22Rv1 (cell line): ENCODE results near the gene ABCA7.

Experiments used
- H3K27ac ChIP-seq: fragments of 450-650 bp; 2 replicates; pipeline ENCODE4 v1.5.1; 2017
- CTCF ChIP-seq: fragments of 450-650 bp; IDR thresholded peaks from 2 replicates; pipeline ENCODE4 v1.5.1; 2017; ENCODE audit warnings: mild to moderate bottlenecking
- ZFX ChIP-seq: fragments of 450-650 bp; IDR thresholded peaks from 2 replicates; pipeline ENCODE4 v1.6.1; 2017; ENCODE audit warnings: antibody characterized with exemption, borderline replicate concordance

Gene ABCA7

GRCh38 chr19:1053176-1054101 lies 13.5 kb downstream of the ABCA7 start:
- TF ChIP-seq CTCF (no peak), ZFX (no peak)

DNA sequence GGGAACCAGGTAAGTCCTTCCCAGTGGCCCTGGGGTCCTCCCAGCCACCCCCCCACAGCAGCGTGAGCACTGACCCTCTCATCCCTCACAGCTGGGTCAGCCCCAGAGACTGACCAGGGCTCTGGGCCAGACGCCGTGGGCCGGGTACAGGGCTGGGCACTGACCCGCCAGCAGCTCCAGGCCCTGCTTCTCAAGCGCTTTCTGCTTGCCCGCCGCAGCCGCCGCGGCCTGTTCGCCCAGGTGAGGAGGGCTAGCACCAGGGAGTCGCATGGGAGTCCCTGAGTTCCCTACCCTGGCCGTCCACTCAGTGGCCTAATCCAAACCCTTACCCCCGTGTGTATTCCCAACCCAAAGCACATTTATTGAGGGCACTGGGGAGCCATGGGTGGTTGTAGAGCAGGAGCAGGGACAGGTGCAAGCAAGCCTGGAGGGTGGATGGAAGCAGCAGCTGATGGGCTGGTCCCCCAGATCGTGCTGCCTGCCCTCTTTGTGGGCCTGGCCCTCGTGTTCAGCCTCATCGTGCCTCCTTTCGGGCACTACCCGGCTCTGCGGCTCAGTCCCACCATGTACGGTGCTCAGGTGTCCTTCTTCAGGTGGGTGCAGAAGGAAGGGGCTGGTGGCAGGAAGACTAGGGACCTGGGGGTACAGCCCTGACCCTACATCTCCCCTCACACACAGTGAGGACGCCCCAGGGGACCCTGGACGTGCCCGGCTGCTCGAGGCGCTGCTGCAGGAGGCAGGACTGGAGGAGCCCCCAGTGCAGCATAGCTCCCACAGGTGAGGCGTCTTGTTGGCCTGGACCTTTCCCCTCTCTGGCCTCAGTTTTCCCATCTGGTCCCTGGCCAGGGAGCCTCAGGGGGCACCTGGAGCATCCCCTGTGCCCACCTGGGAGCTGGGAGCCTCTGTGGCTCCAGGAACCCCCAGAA lies 14.5 kb downstream of the ABCA7 start:
- H3K27ac ChIP-seq: no peak overlapping the region
- no peak for TF ChIP-seq ZFX

More at GRCh38 chr19:1053176-1054101, 13.5 kb downstream of the ABCA7 start:
- H3K27ac ChIP-seq: no peak overlapping the region

DNA sequence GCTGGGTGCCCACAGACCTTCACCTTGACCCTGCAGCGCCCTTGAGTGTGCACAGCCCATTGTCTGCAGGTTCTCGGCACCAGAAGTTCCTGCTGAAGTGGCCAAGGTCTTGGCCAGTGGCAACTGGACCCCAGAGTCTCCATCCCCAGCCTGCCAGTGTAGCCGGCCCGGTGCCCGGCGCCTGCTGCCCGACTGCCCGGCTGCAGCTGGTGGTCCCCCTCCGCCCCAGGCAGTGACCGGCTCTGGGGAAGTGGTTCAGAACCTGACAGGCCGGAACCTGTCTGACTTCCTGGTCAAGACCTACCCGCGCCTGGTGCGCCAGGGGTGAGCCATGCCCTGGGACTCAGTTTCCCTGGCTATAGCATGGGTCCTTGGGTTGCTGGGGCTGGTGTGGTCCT lies 15.1 kb downstream of the ABCA7 start:
- H3K27ac ChIP-seq: no peak overlapping the region
- no peak for TF ChIP-seq ZFX
- TF ChIP-seq CTCF: no peak

DNA sequence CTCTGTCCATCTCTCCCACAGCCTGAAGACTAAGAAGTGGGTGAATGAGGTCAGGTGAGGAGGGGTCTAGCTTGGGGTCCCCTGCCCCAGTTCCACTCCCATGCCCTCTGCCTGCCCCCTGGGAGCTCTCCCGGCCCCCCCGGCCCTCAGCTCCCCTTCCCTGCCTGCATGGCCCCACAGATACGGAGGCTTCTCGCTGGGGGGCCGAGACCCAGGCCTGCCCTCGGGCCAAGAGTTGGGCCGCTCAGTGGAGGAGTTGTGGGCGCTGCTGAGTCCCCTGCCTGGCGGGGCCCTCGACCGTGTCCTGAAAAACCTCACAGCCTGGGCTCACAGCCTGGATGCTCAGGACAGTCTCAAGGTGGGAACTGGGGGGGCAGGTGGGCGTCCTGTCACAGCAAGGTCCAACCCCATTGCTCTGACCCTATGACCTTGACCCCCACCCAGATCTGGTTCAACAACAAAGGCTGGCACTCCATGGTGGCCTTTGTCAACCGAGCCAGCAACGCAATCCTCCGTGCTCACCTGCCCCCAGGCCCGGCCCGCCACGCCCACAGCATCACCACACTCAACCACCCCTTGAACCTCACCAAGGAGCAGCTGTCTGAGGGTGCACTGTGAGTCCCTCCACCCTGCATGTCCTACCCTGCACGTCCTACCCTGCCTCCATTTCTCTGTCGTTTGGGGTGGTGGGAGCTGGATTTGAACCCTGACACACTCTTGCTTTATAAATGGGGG lies 16.1 kb downstream of the ABCA7 start:
- no peak for TF ChIP-seq CTCF
- TF ChIP-seq ZFX: no peak
- no peak overlapping the region for H3K27ac ChIP-seq

DNA sequence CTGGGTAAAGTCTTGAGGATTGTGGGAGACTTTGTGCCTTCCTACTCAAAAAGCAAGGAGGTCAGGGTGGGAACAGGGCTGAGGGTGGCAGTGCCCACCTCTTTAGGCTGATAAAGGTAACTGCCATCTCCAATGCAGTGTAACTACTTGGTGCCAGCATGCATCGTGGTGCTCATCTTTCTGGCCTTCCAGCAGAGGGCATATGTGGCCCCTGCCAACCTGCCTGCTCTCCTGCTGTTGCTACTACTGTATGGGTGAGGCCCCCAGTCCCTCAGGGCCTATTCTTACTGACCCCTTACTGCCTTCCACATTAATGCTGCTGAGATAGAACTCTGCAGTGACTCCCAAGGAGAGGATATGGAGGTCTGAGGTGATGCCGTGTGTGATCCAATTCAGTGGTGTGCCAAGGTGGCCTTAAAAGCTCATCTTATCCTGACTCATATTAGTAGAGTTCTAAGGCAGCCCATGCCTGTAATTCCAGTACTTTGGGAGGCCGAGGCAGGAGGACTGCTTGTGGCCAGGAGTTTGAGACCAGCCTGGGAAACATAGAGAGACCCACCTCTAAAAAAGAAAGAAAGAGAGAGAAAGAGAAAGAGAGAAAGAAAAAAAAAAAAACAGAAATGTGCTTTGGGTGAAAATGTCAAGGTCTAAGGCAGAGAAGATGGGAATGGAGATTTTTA lies 17.4 kb downstream of the ABCA7 start:
- no peak for TF ChIP-seq CTCF
- no peak for TF ChIP-seq ZFX
- no peak overlapping the region for H3K27ac ChIP-seq

DNA sequence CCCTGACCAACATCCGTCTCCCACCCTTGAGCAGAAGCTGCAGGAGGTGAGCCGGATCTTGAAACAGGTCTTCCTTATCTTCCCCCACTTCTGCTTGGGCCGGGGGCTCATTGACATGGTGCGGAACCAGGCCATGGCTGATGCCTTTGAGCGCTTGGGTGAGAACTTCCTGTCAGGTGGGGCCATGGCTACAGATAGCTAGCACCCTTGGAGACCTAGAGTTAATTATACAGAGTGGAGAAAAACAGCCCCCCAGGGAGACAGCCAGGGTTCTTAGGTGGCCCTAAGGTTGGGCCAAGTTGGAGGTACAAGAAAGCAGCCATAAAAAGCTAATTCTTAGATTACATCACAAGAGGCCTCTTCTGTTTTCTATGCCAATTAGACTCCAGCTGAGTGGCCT lies 18.2 kb downstream of the ABCA7 start:
- H3K27ac ChIP-seq: no peak overlapping the region

More for the DNA sequence above, 18.2 kb downstream of the ABCA7 start:
- TF ChIP-seq ZFX (no peak), CTCF (no peak)
